Astrocyte of the cerebellum (primary cell): ENCODE measurements around the gene BEST3.
"Not testable (repeated sequence)": the region's sequence is repeated elsewhere in the genome, so short reads cannot be mapped to it uniquely, and the experiment has no call there.

ENCODE experiments used
- DNase-seq: peaks from one replicate; pipeline ENCODE4 v3.0.0-alpha.2; 2011; ENCODE audit warnings: low read depth
- H3K4me3 ChIP-seq: 2 replicates; pipeline ENCODE4 v1.5.1; 2011; ENCODE audit warnings: mild to moderate bottlenecking, low read depth, low read length, moderate library complexity
- CTCF ChIP-seq: IDR thresholded peaks from 2 replicates; pipeline ENCODE4 v1.5.1; 2012; ENCODE audit warnings: low read length, low read depth, moderate library complexity, mild to moderate bottlenecking; ENCODE audit errors: missing control alignments
- in situ Hi-C: cut with HindIII; loops from 2 replicates; pipeline ENCODE4 v1.10.0; 2017; ENCODE audit warnings: low sequenced_read_pairs

BEST3 gene

GRCh38 chr12:69682110-69682755 lies 16.9 kb downstream of the BEST3 start:
- no peak overlapping the region for H3K4me3 ChIP-seq
- in situ Hi-C loops, result no loop called here
- no peak for TF ChIP-seq CTCF
- DNase-seq, result no peak

- in situ Hi-C loops, result no loop called here
- H3K4me3 ChIP-seq, result no peak overlapping the region
- TF ChIP-seq CTCF, result no peak
- no peak for DNase-seq
Measured at GRCh38 chr12:69679119-69679518, 20.0 kb downstream of the BEST3 start.

- TF ChIP-seq CTCF, result no peak
- in situ Hi-C loops, result no loop called here
- DNase-seq, result no peak
Measured at GRCh38 chr12:69676257-69677012, 22.7 kb downstream of the BEST3 start.

GRCh38 chr12:69672195-69672594 lies 26.9 kb downstream of the BEST3 start:
- DNase-seq, result no peak
- no peak for TF ChIP-seq CTCF
- H3K4me3 ChIP-seq, result no peak overlapping the region
- in situ Hi-C loops, result no loop called here

More at GRCh38 chr12:69676257-69677012, 22.7 kb downstream of the BEST3 start:
- H3K4me3 ChIP-seq, result no peak overlapping the region

- no peak for TF ChIP-seq CTCF
- H3K4me3 ChIP-seq, result no peak overlapping the region
- in situ Hi-C loops, result no loop called here
- DNase-seq, result no peak
Measured at GRCh38 chr12:69671597-69671996, 27.5 kb downstream of the BEST3 start.

GRCh38 chr12:69666798-69667197 lies 32.3 kb downstream of the BEST3 start:
- no peak for DNase-seq
- TF ChIP-seq CTCF, result no peak
- in situ Hi-C loops, result no loop called here
- H3K4me3 ChIP-seq, result no peak overlapping the region

- DNase-seq, in situ Hi-C loops, H3K4me3 ChIP-seq: not testable (repeated sequence)
Measured at GRCh38 chr12:69664930-69665377, 34.1 kb downstream of the BEST3 start.
